Liver (tissue), 9 donors: ENCODE results near the gene LPCAT1. TPM values are rescaled to one million over a fixed set of nuclear protein-coding genes. Genes with fewer than 3 reads are reported as not detected.
A peak's percentile ranks its signal among the peaks of the same experiment; 100 is the strongest.

Source experiments
- DNase-seq: peaks from one replicate; pipeline ENCODE4 v3.0.0-alpha.2; 2017; ENCODE audit warnings: low spot score
- H3K27ac ChIP-seq, 2 donors: one replicate each; pipeline ENCODE4 v1.7.0; 2013; ENCODE audit warnings: inconsistent platforms in 2 of 2, low read length in 2 of 2, control low read depth in 1 of 2, low read depth in 1 of 2, mild to moderate bottlenecking in 1 of 2
- H3K27me3 ChIP-seq, 4 donors: one replicate each; pipeline versions ENCODE4 v1.6.1 to v1.7.0; 2013; ENCODE audit warnings: low read length in 3 of 4, inconsistent platforms in 1 of 4, mild to moderate bottlenecking in 1 of 4, moderate library complexity in 1 of 4; ENCODE audit not compliant: control insufficient read depth in 4 of 4, insufficient read depth in 4 of 4
- H3K36me3 ChIP-seq, 4 donors: one replicate each; pipeline versions ENCODE4 v1.6.1 to v1.7.0; 2013; ENCODE audit warnings: low read length in 3 of 4, mild to moderate bottlenecking in 3 of 4, low read depth in 1 of 4, moderate library complexity in 1 of 4; ENCODE audit not compliant: control insufficient read depth in 4 of 4, insufficient read depth in 3 of 4
- H3K4me1 ChIP-seq, 4 donors: one replicate each; pipeline versions ENCODE4 v1.6.1 to v1.7.0; 2013; ENCODE audit warnings: low read length in 3 of 4, mild to moderate bottlenecking in 3 of 4, moderate library complexity in 1 of 4; ENCODE audit not compliant: control insufficient read depth in 4 of 4, insufficient read depth in 4 of 4
- H3K4me3 ChIP-seq, 3 donors: one replicate each; pipeline versions ENCODE4 v1.6.1 to v1.7.0; 2013; ENCODE audit warnings: low read length in 3 of 3, control low read depth in 1 of 3, low read depth in 1 of 3, mild to moderate bottlenecking in 1 of 3
- H3K9ac ChIP-seq, 2 donors: one replicate each; pipeline ENCODE4 v1.7.0; 2013; ENCODE audit warnings: low read length in 2 of 2, mild to moderate bottlenecking in 2 of 2, moderate library complexity in 2 of 2, control low read depth in 1 of 2, low read depth in 1 of 2
- H3K9me3 ChIP-seq, 4 donors: one replicate each; pipeline versions ENCODE4 v1.6.1 to v1.7.0; 2013; ENCODE audit warnings: low read length in 3 of 4; ENCODE audit not compliant: control insufficient read depth in 4 of 4
- CTCF ChIP-seq: fragments of 150-350 bp; IDR thresholded peaks from 2 replicates; pipeline ENCODE4 v1.5.1; 2017; ENCODE audit warnings: improper control_type of control experiment, low read depth, low read length; ENCODE audit not compliant: missing input control
- EGR1 ChIP-seq, 2 donors: IDR thresholded peaks; 2 replicates each; pipeline ENCODE4 v1.6.1; 2016 to 2018; ENCODE audit warnings: antibody characterized with exemption in 2 of 2, low read depth in 2 of 2
- FOXA1 ChIP-seq: IDR thresholded peaks from 2 replicates; pipeline ENCODE4 v1.6.1; 2016; ENCODE audit warnings: antibody characterized with exemption
- FOXA2 ChIP-seq: IDR thresholded peaks from 2 replicates; pipeline ENCODE4 v1.6.1; 2016; ENCODE audit warnings: antibody characterized with exemption
- HNF4A ChIP-seq, 2 donors: conservative IDR thresholded peaks; 2 replicates each; pipeline ENCODE4 v1.6.1; 2016; ENCODE audit warnings: antibody characterized with exemption in 2 of 2, mild to moderate bottlenecking in 2 of 2
- HNF4G ChIP-seq: IDR thresholded peaks from 2 replicates; pipeline ENCODE4 v1.6.1; 2016; ENCODE audit warnings: antibody characterized with exemption
- JUND ChIP-seq, 2 donors: IDR thresholded peaks; 2 replicates each; pipeline ENCODE4 v1.6.1; 2016; ENCODE audit warnings: antibody characterized with exemption in 2 of 2
- MAX ChIP-seq: IDR thresholded peaks from 2 replicates; pipeline ENCODE4 v1.6.1; 2016; ENCODE audit warnings: antibody characterized with exemption
- NR2F2 ChIP-seq: IDR thresholded peaks from 2 replicates; pipeline ENCODE4 v1.6.1; 2016; ENCODE audit warnings: antibody characterized with exemption
- RXRA ChIP-seq, 2 donors: IDR thresholded peaks; 2 replicates each; pipeline ENCODE4 v1.6.1; 2017 to 2018; ENCODE audit warnings: antibody characterized with exemption in 2 of 2, mild to moderate bottlenecking in 1 of 2
- SP1 ChIP-seq: IDR thresholded peaks from 2 replicates; pipeline ENCODE4 v1.6.1; 2018; ENCODE audit warnings: antibody characterized with exemption, mild to moderate bottlenecking
- YY1 ChIP-seq: IDR thresholded peaks from 2 replicates; pipeline ENCODE4 v1.6.1; 2016; ENCODE audit warnings: antibody characterized with exemption, mild to moderate bottlenecking
- ZBTB33 ChIP-seq: IDR thresholded peaks from 2 replicates; pipeline ENCODE4 v1.6.1; 2016; ENCODE audit warnings: antibody characterized with exemption
- WGBS: extraction: QIAGEN DNeasy Blood & Tissue Kit; methylation state at CpG from one replicate; pipeline ENCODE4 v1.1.7; 2013; 5-methylcytosine and 5-hydroxymethylcytosine counted together
- polyA plus RNA-seq, 2 donors: library from polyadenylated mRNA; stranded (reverse) in 1 of 2; unstranded in 1 of 2; fragments of 200-250 nt in 1 of 2; fragments of >200 nt in 1 of 2; fragmentation: Nextera tagmentation in 1 of 2; extraction: Ambion mirVana in 1 of 2; gene quantifications; one replicate each; pipeline versions ENCODE4 v1.2.1 to v1.2.3, GENCODE V29; 2013 to 2015
- total RNA-seq, 2 donors: library from RNA; depleted of rRNA; stranded (reverse); fragments of >200 nt; gene quantifications; one replicate each; pipeline ENCODE4 v1.2.3, GENCODE V29; 2014
- donor health status: healthy.
- donor health status: healthy.
- donor health status: healthy.
- donor health status: healthy.
- donor health status: healthy.

Gene LPCAT1
- total and polyA plus RNA-seq, 4 donors, result 1.5 to 12.8 (median 9.9) TPM

GRCh38 chr5:1502737-1503120, 21.0 kb downstream of the LPCAT1 start (continued):
- TF ChIP-seq JUND (IDR thresholded peaks at IDR 0.05), result no peak

GRCh38 chr5:1502046-1502736, 21.6 kb downstream of the LPCAT1 start:
- no peaks in the 10 kb centered on the region for H3K9me3 ChIP-seq
- no peak for DNase-seq

GRCh38 chr5:1501372-1502045, 22.3 kb downstream of the LPCAT1 start:
- no peaks in the 10 kb centered on the region for H3K27me3 ChIP-seq
- no peak overlapping the region for H3K9ac ChIP-seq
- H3K27ac ChIP-seq, result peak overlapping the region in 1 of 2 donors; percentile 13
- no peak for DNase-seq
- no peaks in the 10 kb centered on the region for H3K36me3 ChIP-seq
- no peak overlapping the region for H3K4me3 ChIP-seq
- no peaks in the 10 kb centered on the region for H3K9me3 ChIP-seq
- no peak for TF ChIP-seq JUND (IDR thresholded peaks at IDR 0.05)
- TF ChIP-seq EGR1 (IDR thresholded peaks at IDR 0.05; ENCODE audit: low read depth in 2 of 2), result no peak
- peaks cover 0 to 8% (median 0%) of the 10 kb centered on the region in 4 donors for H3K4me1 ChIP-seq
- 92% methylated on average over 28 of the region's 28 CpGs for WGBS

More at GRCh38 chr5:1502046-1502736, 21.6 kb downstream of the LPCAT1 start:
- peak overlapping the region in 1 of 2 donors; percentile 13 for H3K27ac ChIP-seq
- H3K4me1 ChIP-seq, result peaks cover 0 to 8% (median 0%) of the 10 kb centered on the region in 4 donors
- no peaks in the 10 kb centered on the region for H3K36me3 ChIP-seq
- WGBS, result 85% methylated on average over 23 of the region's 23 CpGs
- no peaks in the 10 kb centered on the region for H3K27me3 ChIP-seq
- no peak overlapping the region for H3K9ac ChIP-seq
- H3K4me3 ChIP-seq, result no peak overlapping the region
- TF ChIP-seq HNF4A (conservative IDR thresholded peaks at IDR 0.05) (no peak), NR2F2 (no peak), FOXA1 (no peak), FOXA2 (no peak), HNF4G (no peak), JUND (IDR thresholded peaks at IDR 0.05) (no peak)

GRCh38 chr5:1500411-1501091, 23.2 kb downstream of the LPCAT1 start:
- Histone ChIP-seq H3K9ac (no peak overlapping the region), H3K9me3 (no peaks in the 10 kb centered on the region), H3K4me3 (no peak overlapping the region), H3K27me3 (no peaks in the 10 kb centered on the region), H3K36me3 (no peaks in the 10 kb centered on the region), H3K4me1 (peaks cover 0 to 8% (median 0%) of the 10 kb centered on the region in 4 donors), H3K27ac (no peak overlapping the region)
- DNase-seq, result no peak
- TF ChIP-seq ZBTB33 (no peak), FOXA2 (no peak), RXRA (IDR thresholded peaks at IDR 0.05) (no peak), YY1 (no peak), MAX (no peak), CTCF (no peak), SP1 (no peak)
- WGBS, result 60% methylated on average over 16 of the region's 16 CpGs
